SK-N-SH (cell line): ENCODE measurements around the gene ZFAND2A. TPM values are rescaled to one million over a fixed set of nuclear protein-coding genes. Genes with fewer than 3 reads are reported as not detected.

Experiments
- CTCF ChIA-PET: fragments of 300-600, 350-600 bp; formaldehyde crosslinking; extraction: SDS; loops from one replicate; lab custom pipeline; 2021; lab: Yijun Ruan, JAX
- POLR2A ChIA-PET: fragments of 350-600 bp; sonication (Branson Sonifier 250); formaldehyde crosslinking; extraction: SDS; loops from one replicate; lab custom pipeline; 2020; ENCODE audit warnings: antibody characterized with exemption, inconsistent platforms; lab: Yijun Ruan, JAX
- DNase-seq: peaks from one replicate; pipeline ENCODE4 v3.0.0; 2012
- H2AFZ ChIP-seq: fragments of 200-600 bp; sonication (generic); 2 replicates; pipeline ENCODE4 v1.8.1; 2016; ENCODE audit warnings: antibody characterized with exemption, mild to moderate bottlenecking, low read depth
- H3F3A ChIP-seq: fragments of 200-600 bp; sonication (generic); replicated peaks from 2 replicates; pipeline ENCODE3; 2016; ENCODE audit warnings: antibody characterized with exemption, mild to moderate bottlenecking; ENCODE audit not compliant: insufficient read depth
- H3K27ac ChIP-seq, 2 experiments: fragments of 200-500 bp in 1 of 2; fragments of 200-600 bp in 1 of 2; sonication (Bioruptor generic) in 1 of 2; sonication (generic), shearing (Covaris generic) in 1 of 2; 2 replicates each; pipeline versions ENCODE4 v1.5.1 to v1.6.1; 2014 to 2016; ENCODE audit warnings: low read depth in 2 of 2, inconsistent platforms in 1 of 2, low read length in 1 of 2, mild to moderate bottlenecking in 1 of 2, mixed read lengths in 1 of 2
- H3K27me3 ChIP-seq: fragments of 200-600 bp; sonication (generic), shearing (Covaris generic); 2 replicates; pipeline ENCODE4 v1.6.1; 2016; ENCODE audit warnings: mixed run types; ENCODE audit not compliant: insufficient read depth
- H3K36me3 ChIP-seq, 2 experiments: fragments of 200-500 bp in 1 of 2; fragments of 200-600 bp in 1 of 2; sonication (Bioruptor generic) in 1 of 2; sonication (generic) in 1 of 2; replicated peaks in 1 of 2; 2 replicates each; pipeline versions ENCODE3 to v1.5.1; 2014 to 2016; ENCODE audit warnings: low read length in 1 of 2, mild to moderate bottlenecking in 1 of 2; ENCODE audit not compliant: insufficient read depth in 2 of 2, control insufficient read depth in 1 of 2
- H3K4me1 ChIP-seq, 2 experiments: fragments of 200-500 bp in 1 of 2; fragments of 200-600 bp in 1 of 2; sonication (Bioruptor generic) in 1 of 2; sonication (generic), shearing (Covaris generic) in 1 of 2; 2 replicates each; pipeline versions ENCODE4 v1.5.1 to v1.6.1; 2014 to 2016; ENCODE audit warnings: low read depth in 1 of 2, low read length in 1 of 2, mixed run types in 1 of 2; ENCODE audit not compliant: insufficient read depth in 2 of 2, control insufficient read depth in 1 of 2
- H3K4me2 ChIP-seq: fragments of 200-600 bp; sonication (generic), shearing (Covaris generic); 2 replicates; pipeline ENCODE4 v1.6.1; 2017; ENCODE audit warnings: mixed run types
- H3K4me3 ChIP-seq, 2 experiments: fragments of 200-500 bp in 1 of 2; fragments of 200-600 bp in 1 of 2; sonication (Bioruptor generic) in 1 of 2; sonication (generic), shearing (Covaris generic) in 1 of 2; 2 replicates each; pipeline versions ENCODE4 v1.5.1 to v1.8.1; 2014 to 2016; ENCODE audit warnings: low read depth in 2 of 2, inconsistent platforms in 1 of 2, low read length in 1 of 2, mild to moderate bottlenecking in 1 of 2, mixed read lengths in 1 of 2, moderate library complexity in 1 of 2
- H3K79me2 ChIP-seq: fragments of 200-600 bp; sonication (generic); 2 replicates; pipeline ENCODE4 v1.8.1; 2017; ENCODE audit warnings: mild to moderate bottlenecking; ENCODE audit not compliant: insufficient read depth
- H3K9ac ChIP-seq: fragments of 200-600 bp; sonication (generic); 2 replicates; pipeline ENCODE4 v1.6.1; 2017; ENCODE audit warnings: mixed run types
- H3K9me2 ChIP-seq: fragments of 200-600 bp; sonication (generic); 2 replicates; pipeline ENCODE4 v1.6.1; 2017; ENCODE audit warnings: mixed run types
- H3K9me3 ChIP-seq: fragments of 200-600 bp; sonication (generic); 2 replicates; pipeline ENCODE4 v1.6.1; 2017; ENCODE audit warnings: mixed run types, mild to moderate bottlenecking, moderate library complexity
- H4K20me1 ChIP-seq: fragments of 200-600 bp; sonication (generic); 2 replicates; pipeline ENCODE4 v1.6.1; 2017; ENCODE audit warnings: mild to moderate bottlenecking, mixed run types; ENCODE audit not compliant: insufficient read depth
- CHD2 ChIP-seq: fragments of 150-350 bp; IDR thresholded peaks from 2 replicates; pipeline ENCODE4 v1.6.1; 2018; ENCODE audit warnings: low read length; ENCODE audit not compliant: partially characterized antibody
- ELF1 ChIP-seq: IDR thresholded peaks from 2 replicates; pipeline ENCODE4 v1.4.0; 2012
- FOXJ3 ChIP-seq: sonication (generic); formaldehyde crosslinking; IDR thresholded peaks from 2 replicates; pipeline ENCODE4 v1.5.1; 2020; ENCODE audit warnings: mild to moderate bottlenecking, missing genetic modification reagents
- FOXM1 ChIP-seq: IDR thresholded peaks from 2 replicates; pipeline ENCODE4 v1.4.0; 2012; ENCODE audit warnings: low read depth, mild to moderate bottlenecking
- IRF3 ChIP-seq: fragments of 150-350 bp; IDR thresholded peaks from 2 replicates; pipeline ENCODE4 v1.6.1; 2016; ENCODE audit warnings: mild to moderate bottlenecking, low read depth, low read length
- JUND ChIP-seq: IDR thresholded peaks from 2 replicates; pipeline ENCODE4 v1.4.0; 2012
- MAX ChIP-seq: IDR thresholded peaks from 2 replicates; pipeline ENCODE4 v1.4.0; 2012; ENCODE audit warnings: low read depth
- MEF2A ChIP-seq: IDR thresholded peaks from 2 replicates; pipeline ENCODE4 v1.4.0; 2012; ENCODE audit warnings: low read depth, borderline replicate concordance
- NFIC ChIP-seq: IDR thresholded peaks from 2 replicates; pipeline ENCODE4 v1.4.0; 2012; ENCODE audit warnings: borderline replicate concordance
- NRF1 ChIP-seq: IDR thresholded peaks from 2 replicates; pipeline ENCODE4 v1.6.1; 2012; ENCODE audit warnings: low read depth, mild to moderate bottlenecking, low read length
- PBX3 ChIP-seq: IDR thresholded peaks from 2 replicates; pipeline ENCODE4; 2012
- RFX5 ChIP-seq: IDR thresholded peaks from 2 replicates; pipeline ENCODE4 v1.6.1; 2012; ENCODE audit warnings: mild to moderate bottlenecking, improper control_type of control experiment, low read length
- RXRA ChIP-seq: IDR thresholded peaks from 2 replicates; pipeline ENCODE4 v1.4.0; 2012; ENCODE audit warnings: low read depth, mild to moderate bottlenecking, borderline replicate concordance
- SIN3A ChIP-seq: IDR thresholded peaks from 2 replicates; pipeline ENCODE4 v1.6.1; 2012; ENCODE audit warnings: low read depth, mild to moderate bottlenecking, low read length, moderate library complexity, borderline replicate concordance
- USF1 ChIP-seq: IDR thresholded peaks from 2 replicates; pipeline ENCODE4 v1.4.0; 2012; ENCODE audit warnings: low read depth, borderline replicate concordance
- WGBS: methylation state at CpG from one replicate; pipeline ENCODE4 v1.1.6; 2017; ENCODE audit warnings: low lambda C conversion rate; 5-methylcytosine and 5-hydroxymethylcytosine counted together
- polyA plus RNA-seq, 3 experiments: library from polyadenylated mRNA; depleted of rRNA; stranded (reverse); fragments of >200 nt; gene quantifications; 2 replicates each; pipeline ENCODE4 v1.2.3, GENCODE V29; 2012
- TF ChIP-seq, protein P1 (sequence below): fragments of 200-600 bp; sonication (generic); IDR thresholded peaks from 2 replicates; pipeline ENCODE4 v1.6.1; 2017; ENCODE audit warnings: antibody characterized with exemption, mild to moderate bottlenecking, moderate library complexity
- TF ChIP-seq, protein P2 (sequence below): fragments of 150-350 bp; IDR thresholded peaks from 2 replicates; pipeline ENCODE4 v1.6.1; 2017; ENCODE audit warnings: antibody characterized with exemption, low read length, low read depth, borderline replicate concordance
- TF ChIP-seq, protein P3 (sequence below): IDR thresholded peaks from 2 replicates; pipeline ENCODE4 v1.6.1; 2012; ENCODE audit warnings: mild to moderate bottlenecking, low read depth, low read length, moderate library complexity

ZFAND2A gene
- polyA plus RNA-seq, 1 of the 3 experiments (the other 2 are of a cell fraction) = 38.9 TPM

DNA sequence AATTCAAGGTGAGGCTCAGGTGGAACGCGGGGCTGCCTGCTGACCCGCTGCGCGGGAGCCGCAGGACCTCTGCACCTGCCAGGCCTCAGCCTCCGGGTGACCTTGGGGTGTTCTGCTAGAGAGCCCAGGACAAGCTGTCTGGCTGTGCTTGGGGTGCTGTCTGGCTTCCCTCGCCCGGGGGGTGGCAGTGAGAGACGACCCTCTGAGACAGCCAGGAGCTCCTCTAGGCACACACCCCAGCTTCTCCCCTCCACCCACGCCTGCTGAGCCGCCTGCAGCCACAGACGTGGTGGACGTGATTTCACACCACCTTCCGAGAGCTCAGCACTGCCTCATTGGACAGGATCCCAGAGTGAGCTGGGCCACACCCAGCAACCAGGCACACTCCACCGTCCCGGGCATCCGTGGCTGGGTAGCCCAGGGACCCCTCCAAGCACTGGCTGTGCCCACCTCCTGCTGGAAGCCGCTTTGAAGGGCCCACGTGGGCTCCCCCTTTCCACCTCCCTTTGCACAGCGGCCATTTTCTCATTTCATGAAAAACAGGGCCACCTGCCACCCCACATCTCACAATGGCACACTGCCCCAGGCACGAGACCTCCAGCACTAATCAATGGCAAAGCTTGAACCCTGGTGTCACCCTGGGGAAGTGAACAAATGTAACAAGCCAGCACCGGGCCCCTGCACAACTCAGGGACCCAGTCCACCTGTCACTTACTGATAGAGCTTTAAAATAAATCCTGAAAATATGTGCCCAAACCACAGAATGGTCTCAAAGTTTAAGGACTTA, 35.0 kb downstream of the ZFAND2A start:
- no peak for TF ChIP-seq ELF1
- no peak for TF ChIP-seq IRF3
- no peak for TF ChIP-seq CHD2
- TF ChIP-seq USF1 = no peak
- no peak for TF ChIP-seq MEF2A
- no peak for TF ChIP-seq RXRA
- no peak for TF ChIP-seq JUND
- TF ChIP-seq, protein P1, sequence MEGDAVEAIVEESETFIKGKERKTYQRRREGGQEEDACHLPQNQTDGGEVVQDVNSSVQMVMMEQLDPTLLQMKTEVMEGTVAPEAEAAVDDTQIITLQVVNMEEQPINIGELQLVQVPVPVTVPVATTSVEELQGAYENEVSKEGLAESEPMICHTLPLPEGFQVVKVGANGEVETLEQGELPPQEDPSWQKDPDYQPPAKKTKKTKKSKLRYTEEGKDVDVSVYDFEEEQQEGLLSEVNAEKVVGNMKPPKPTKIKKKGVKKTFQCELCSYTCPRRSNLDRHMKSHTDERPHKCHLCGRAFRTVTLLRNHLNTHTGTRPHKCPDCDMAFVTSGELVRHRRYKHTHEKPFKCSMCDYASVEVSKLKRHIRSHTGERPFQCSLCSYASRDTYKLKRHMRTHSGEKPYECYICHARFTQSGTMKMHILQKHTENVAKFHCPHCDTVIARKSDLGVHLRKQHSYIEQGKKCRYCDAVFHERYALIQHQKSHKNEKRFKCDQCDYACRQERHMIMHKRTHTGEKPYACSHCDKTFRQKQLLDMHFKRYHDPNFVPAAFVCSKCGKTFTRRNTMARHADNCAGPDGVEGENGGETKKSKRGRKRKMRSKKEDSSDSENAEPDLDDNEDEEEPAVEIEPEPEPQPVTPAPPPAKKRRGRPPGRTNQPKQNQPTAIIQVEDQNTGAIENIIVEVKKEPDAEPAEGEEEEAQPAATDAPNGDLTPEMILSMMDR = no peak
- TF ChIP-seq FOXM1 = no peak
- TF ChIP-seq, protein P2, sequence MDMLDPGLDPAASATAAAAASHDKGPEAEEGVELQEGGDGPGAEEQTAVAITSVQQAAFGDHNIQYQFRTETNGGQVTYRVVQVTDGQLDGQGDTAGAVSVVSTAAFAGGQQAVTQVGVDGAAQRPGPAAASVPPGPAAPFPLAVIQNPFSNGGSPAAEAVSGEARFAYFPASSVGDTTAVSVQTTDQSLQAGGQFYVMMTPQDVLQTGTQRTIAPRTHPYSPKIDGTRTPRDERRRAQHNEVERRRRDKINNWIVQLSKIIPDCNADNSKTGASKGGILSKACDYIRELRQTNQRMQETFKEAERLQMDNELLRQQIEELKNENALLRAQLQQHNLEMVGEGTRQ = no peak
- TF ChIP-seq NFIC = no peak
- no peak for TF ChIP-seq SIN3A
- no peak for TF ChIP-seq RFX5
- TF ChIP-seq MAX = no peak
- TF ChIP-seq FOXJ3 (CRISPR knock-in tag) = no peak
- TF ChIP-seq NRF1 = no peak
- TF ChIP-seq, protein P3, sequence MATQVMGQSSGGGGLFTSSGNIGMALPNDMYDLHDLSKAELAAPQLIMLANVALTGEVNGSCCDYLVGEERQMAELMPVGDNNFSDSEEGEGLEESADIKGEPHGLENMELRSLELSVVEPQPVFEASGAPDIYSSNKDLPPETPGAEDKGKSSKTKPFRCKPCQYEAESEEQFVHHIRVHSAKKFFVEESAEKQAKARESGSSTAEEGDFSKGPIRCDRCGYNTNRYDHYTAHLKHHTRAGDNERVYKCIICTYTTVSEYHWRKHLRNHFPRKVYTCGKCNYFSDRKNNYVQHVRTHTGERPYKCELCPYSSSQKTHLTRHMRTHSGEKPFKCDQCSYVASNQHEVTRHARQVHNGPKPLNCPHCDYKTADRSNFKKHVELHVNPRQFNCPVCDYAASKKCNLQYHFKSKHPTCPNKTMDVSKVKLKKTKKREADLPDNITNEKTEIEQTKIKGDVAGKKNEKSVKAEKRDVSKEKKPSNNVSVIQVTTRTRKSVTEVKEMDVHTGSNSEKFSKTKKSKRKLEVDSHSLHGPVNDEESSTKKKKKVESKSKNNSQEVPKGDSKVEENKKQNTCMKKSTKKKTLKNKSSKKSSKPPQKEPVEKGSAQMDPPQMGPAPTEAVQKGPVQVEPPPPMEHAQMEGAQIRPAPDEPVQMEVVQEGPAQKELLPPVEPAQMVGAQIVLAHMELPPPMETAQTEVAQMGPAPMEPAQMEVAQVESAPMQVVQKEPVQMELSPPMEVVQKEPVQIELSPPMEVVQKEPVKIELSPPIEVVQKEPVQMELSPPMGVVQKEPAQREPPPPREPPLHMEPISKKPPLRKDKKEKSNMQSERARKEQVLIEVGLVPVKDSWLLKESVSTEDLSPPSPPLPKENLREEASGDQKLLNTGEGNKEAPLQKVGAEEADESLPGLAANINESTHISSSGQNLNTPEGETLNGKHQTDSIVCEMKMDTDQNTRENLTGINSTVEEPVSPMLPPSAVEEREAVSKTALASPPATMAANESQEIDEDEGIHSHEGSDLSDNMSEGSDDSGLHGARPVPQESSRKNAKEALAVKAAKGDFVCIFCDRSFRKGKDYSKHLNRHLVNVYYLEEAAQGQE = no peak
- no peak for TF ChIP-seq PBX3
- DNase-seq = no peak
- Histone ChIP-seq H3K27ac (no peak overlapping the region), H2AFZ (no peak overlapping the region), H3K9ac (no peak overlapping the region), H4K20me1 (peaks cover 21% of the 10 kb centered on the region), H3K9me2 (no peaks in the 10 kb centered on the region), H3K9me3 (no peaks in the 10 kb centered on the region), H3K4me1 (0 out of 4 replicates have a peak, but pooled peaks cover 0 to 8% of the 10 kb centered on the region in 2 experiments), H3K4me3 (no peak overlapping the region), H3K79me2 (peaks cover 39% of the 10 kb centered on the region), H3K27me3 (no peaks in the 10 kb centered on the region), H3K4me2 (no peak overlapping the region), H3K36me3 (peaks cover 15 to 16% of the 10 kb centered on the region in 2 experiments), H3F3A (no peaks in the 10 kb centered on the region)
- 94% methylated on average over 20 of the region's 23 CpGs for WGBS
- POLR2A ChIA-PET = no interaction called here
- CTCF ChIA-PET = interaction anchor here (1.1 to 6.4 kb wide), 8 partner anchors 13 to 132 kb away, joined by 3 to 65 read pairs (median 9); partner anchors contain the start of gene GPER1
